HepG2 (cell line): Measurements from ENCODE around the gene TBC1D12. TPM values are rescaled to one million over a fixed set of nuclear protein-coding genes. Genes with fewer than 3 reads are reported as not detected.

ENCODE experiments used
- ATAC-seq: fragments of 200-7000 bp; cut with Tn5 transposase; 3 replicates; pipeline ENCODE4 v1.9.1; 2020; ENCODE audit warnings: mild to moderate bottlenecking, moderate library complexity
- BruUV-seq: library from RNA; stranded (reverse); fragments of 400-500 nt; replicated peaks from 2 replicates; lab custom pipeline; 2021; lab: Mats Ljungman, UMichigan
- CTCF ChIA-PET: fragments of 300-600 bp; formaldehyde crosslinking; extraction: SDS; loops from one replicate; lab custom pipeline; 2021; ENCODE audit warnings: low total read pairs, inconsistent platforms, low intra/inter-chr PET ratio; lab: Yijun Ruan, JAX
- POLR2A ChIA-PET: fragments of 350-600 bp; sonication (Branson Sonifier 250); formaldehyde crosslinking; loops from one replicate; lab custom pipeline; 2020; ENCODE audit warnings: antibody characterized with exemption, inconsistent platforms; lab: Yijun Ruan, JAX
- DNase-seq: peaks from one replicate; pipeline ENCODE4 v3.0.0-alpha.2; 2015; ENCODE audit warnings: low spot score
- FAIRE-seq: peaks from 3 replicates; lab custom pipeline; 2011; peaks lifted over from hg19 to GRCh38; lab: Jason Lieb, UNC
- H2AFZ ChIP-seq: one replicate; pipeline ENCODE4 v1.6.1; 2011; ENCODE audit warnings: low read length, inconsistent platforms
- H3K27ac ChIP-seq: fragments of 300-600 bp; 3 replicates; pipeline ENCODE4 v1.8.0; 2011; ENCODE audit warnings: mixed run types, mild to moderate bottlenecking, mixed read lengths, low read length, inconsistent platforms; ENCODE audit not compliant: insufficient read depth; ENCODE audit errors: extremely low read length
- H3K27me3 ChIP-seq, 2 experiments: fragments of 200-600 bp in 1 of 2; 2 replicates in 1 of 2; 3 replicates in 1 of 2; pipeline versions ENCODE4 v1.6.0 to v1.8.0; 2011; ENCODE audit warnings: low read length in 2 of 2, mild to moderate bottlenecking in 2 of 2, moderate library complexity in 2 of 2, inconsistent platforms in 1 of 2; ENCODE audit not compliant: insufficient read depth in 2 of 2, control insufficient read depth in 1 of 2
- H3K36me3 ChIP-seq, 2 experiments: fragments of 200-600 bp in 1 of 2; replicated peaks in 1 of 2; 2 replicates in 1 of 2; 3 replicates in 1 of 2; pipeline versions ENCODE4 v1.5.1 to v1.8.0; 2011; ENCODE audit warnings: low read length in 2 of 2, inconsistent platforms in 1 of 2; ENCODE audit not compliant: insufficient read depth in 2 of 2, control insufficient read depth in 1 of 2
- H3K4me1 ChIP-seq: 2 replicates; pipeline ENCODE4 v1.5.1; 2012; ENCODE audit warnings: low read length, inconsistent platforms; ENCODE audit not compliant: insufficient read depth
- H3K4me2 ChIP-seq: 2 replicates; pipeline ENCODE4 v1.6.0; 2011; ENCODE audit warnings: low read depth, low read length, inconsistent platforms
- H3K4me3 ChIP-seq, 3 experiments: fragments of 200-600 bp in 1 of 3; sonication (generic), shearing (Covaris generic) in 1 of 3; replicated peaks in 1 of 3; 2 replicates each; pipeline ENCODE4 v1.5.1; 2011 to 2016; ENCODE audit warnings: low read length in 3 of 3, inconsistent platforms in 2 of 3, low read depth in 2 of 3, mild to moderate bottlenecking in 2 of 3, control low read depth in 1 of 3, mixed read lengths in 1 of 3; ENCODE audit not compliant: insufficient read depth in 1 of 3
- H3K79me2 ChIP-seq: one replicate; pipeline ENCODE4 v1.6.1; 2011; ENCODE audit warnings: low read length, inconsistent platforms; ENCODE audit not compliant: insufficient read depth
- H3K9ac ChIP-seq: 2 replicates; pipeline ENCODE4 v1.6.0; 2011; ENCODE audit warnings: mild to moderate bottlenecking, low read depth, low read length, inconsistent platforms; ENCODE audit not compliant: insufficient read depth
- H3K9me3 ChIP-seq: 2 replicates; pipeline ENCODE4 v1.5.1; 2012; ENCODE audit warnings: mild to moderate bottlenecking, low read length
- H4K20me1 ChIP-seq: 2 replicates; pipeline ENCODE4 v1.6.0; 2011; ENCODE audit warnings: inconsistent platforms, mild to moderate bottlenecking, low read length, moderate library complexity; ENCODE audit not compliant: insufficient read depth
- FLYWCH1 ChIP-seq: sonication (generic); formaldehyde crosslinking; IDR thresholded peaks from 2 replicates; pipeline ENCODE4 v1.8.1; 2023; ENCODE audit warnings: mild to moderate bottlenecking, missing genetic modification reagents
- MZF1 ChIP-seq: sonication (generic); formaldehyde crosslinking; IDR thresholded peaks from 2 replicates; pipeline ENCODE4 v1.8.1; 2023; ENCODE audit warnings: mild to moderate bottlenecking, missing genetic modification reagents, borderline replicate concordance
- PCBP2 ChIP-seq: fragments of 200-400 bp; formaldehyde crosslinking; optimal IDR thresholded peaks from 2 replicates; pipeline ENCODE3; 2018; ENCODE audit warnings: low read length, low read depth; ENCODE audit not compliant: poor library complexity, severe bottlenecking
- PHB2 ChIP-seq: fragments of 450-650 bp; IDR thresholded peaks from 2 replicates; pipeline ENCODE4 v1.6.1; 2018; ENCODE audit not compliant: partially characterized antibody
- TOE1 ChIP-seq: sonication (generic); formaldehyde crosslinking; IDR thresholded peaks from 2 replicates; pipeline ENCODE4 v1.4.0; 2020; ENCODE audit warnings: mild to moderate bottlenecking, missing genetic modification reagents
- ZNF33B ChIP-seq: sonication (generic); formaldehyde crosslinking; IDR thresholded peaks from 2 replicates; pipeline ENCODE4 v1.5.1; 2020; ENCODE audit warnings: mild to moderate bottlenecking, missing genetic modification reagents
- ZNF879 ChIP-seq: sonication (generic); formaldehyde crosslinking; IDR thresholded peaks from 2 replicates; pipeline ENCODE4 v1.8.1; 2023; ENCODE audit warnings: missing genetic modification reagents
- WGBS: methylation state at CpG from one replicate; pipeline ENCODE4 v1.1.6; 2017; ENCODE audit warnings: low lambda C conversion rate; 5-methylcytosine and 5-hydroxymethylcytosine counted together
- in situ Hi-C: cut with HindIII; loops from 2 replicates; pipeline ENCODE4 v1.10.0; 2017; ENCODE audit warnings: low pct_unique_long_range_greater_than_20kb; ENCODE audit not compliant: extremely low pct_ligation_motif_present
- intact Hi-C: fragments of 100-400 bp; cut with micrococcal nuclease; formaldehyde crosslinking; loops from one replicate; pipeline ENCODE4 v1.10.0; 2022; ENCODE audit not compliant: unreplicated experiment
- polyA plus RNA-seq, 8 experiments: library from polyadenylated mRNA; depleted of rRNA in 3 of 8; stranded (reverse) in 7 of 8; unstranded in 1 of 8; fragments of >200 nt; fragmentation: Illumina TruSeq in 4 of 8; extraction: Trizol in 4 of 8; gene quantifications; 2 replicates each; pipeline versions ENCODE4 v1.2.1 to v1.2.3, GENCODE V29; 2011 to 2016; ENCODE audit warnings: low read depth in 4 of 8, missing spikeins in 1 of 8, mixed read lengths in 1 of 8; ENCODE audit not compliant: insufficient read depth in 1 of 8
- total RNA-seq, 5 experiments: library from RNA; depleted of rRNA; stranded (reverse); fragments of >200 nt; fragmentation: Illumina TruSeq; extraction: Trizol; gene quantifications; 2 replicates each; pipeline ENCODE4 v1.2.3, GENCODE V29; 2016; ENCODE audit warnings: low read depth in 1 of 5
- TF ChIP-seq, protein P1 (sequence below): sonication (generic); formaldehyde crosslinking; conservative IDR thresholded peaks from 2 replicates; pipeline ENCODE4 v1.8.0; 2022; ENCODE audit warnings: missing genetic modification reagents
- TF ChIP-seq, protein P2 (sequence below): sonication (generic); formaldehyde crosslinking; conservative IDR thresholded peaks from 2 replicates; pipeline ENCODE4 v1.4.0; 2020; ENCODE audit warnings: missing genetic modification reagents
- TF ChIP-seq, protein P3 (sequence below): sonication (generic); formaldehyde crosslinking; IDR thresholded peaks from 2 replicates; pipeline ENCODE4 v1.4.0; 2020; ENCODE audit warnings: missing genetic modification reagents
- TF ChIP-seq, protein P4 (sequence below): sonication (generic); formaldehyde crosslinking; IDR thresholded peaks from 2 replicates; pipeline ENCODE4 v1.8.0; 2022; ENCODE audit warnings: missing genetic modification reagents, mild to moderate bottlenecking, inconsistent platforms, borderline replicate concordance
- TF ChIP-seq, protein P5 (sequence below): sonication (generic); formaldehyde crosslinking; IDR thresholded peaks from 2 replicates; pipeline ENCODE4 v1.5.1; 2020; ENCODE audit warnings: missing genetic modification reagents, mild to moderate bottlenecking, borderline replicate concordance
- TF ChIP-seq, protein P6 (sequence below): sonication (generic); formaldehyde crosslinking; IDR thresholded peaks from 2 replicates; pipeline ENCODE4 v1.4.0; 2020; ENCODE audit warnings: mild to moderate bottlenecking, missing genetic modification reagents

Gene TBC1D12
- total and polyA plus RNA-seq, 2 of the 13 experiments (the other 11 are each of a cell fraction or from before 2014, with no cell fraction given) = 5.7 to 6.2 TPM

DNA sequence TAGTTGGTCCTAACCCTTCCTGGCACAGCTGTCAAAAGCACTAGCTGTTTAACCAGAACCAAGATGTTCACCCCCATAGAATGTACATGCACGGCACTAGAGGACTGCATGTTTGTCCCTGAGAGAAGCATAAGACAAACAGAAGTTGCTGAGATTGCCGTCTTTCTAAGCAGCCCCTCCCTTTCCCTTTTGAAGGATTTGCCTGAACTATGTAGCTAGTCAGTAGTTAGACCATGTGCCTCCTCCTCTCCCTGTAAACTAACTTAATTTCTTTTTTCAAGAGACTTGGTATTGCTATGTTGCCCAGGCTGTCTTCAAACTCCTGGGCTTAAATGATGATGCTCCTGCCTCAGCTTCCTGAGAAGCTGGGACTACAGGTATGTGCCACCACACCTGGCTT is 40.7 kb downstream of the TBC1D12 start (continued):
- TF ChIP-seq, protein P1, sequence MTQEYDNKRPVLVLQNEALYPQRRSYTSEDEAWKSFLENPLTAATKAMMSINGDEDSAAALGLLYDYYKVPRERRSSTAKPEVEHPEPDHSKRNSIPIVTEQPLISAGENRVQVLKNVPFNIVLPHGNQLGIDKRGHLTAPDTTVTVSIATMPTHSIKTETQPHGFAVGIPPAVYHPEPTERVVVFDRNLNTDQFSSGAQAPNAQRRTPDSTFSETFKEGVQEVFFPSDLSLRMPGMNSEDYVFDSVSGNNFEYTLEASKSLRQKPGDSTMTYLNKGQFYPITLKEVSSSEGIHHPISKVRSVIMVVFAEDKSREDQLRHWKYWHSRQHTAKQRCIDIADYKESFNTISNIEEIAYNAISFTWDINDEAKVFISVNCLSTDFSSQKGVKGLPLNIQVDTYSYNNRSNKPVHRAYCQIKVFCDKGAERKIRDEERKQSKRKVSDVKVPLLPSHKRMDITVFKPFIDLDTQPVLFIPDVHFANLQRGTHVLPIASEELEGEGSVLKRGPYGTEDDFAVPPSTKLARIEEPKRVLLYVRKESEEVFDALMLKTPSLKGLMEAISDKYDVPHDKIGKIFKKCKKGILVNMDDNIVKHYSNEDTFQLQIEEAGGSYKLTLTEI (CRISPR knock-in tag) = no peak
- no peak for TF ChIP-seq ZNF879 (CRISPR knock-in tag)
- TF ChIP-seq, protein P2, sequence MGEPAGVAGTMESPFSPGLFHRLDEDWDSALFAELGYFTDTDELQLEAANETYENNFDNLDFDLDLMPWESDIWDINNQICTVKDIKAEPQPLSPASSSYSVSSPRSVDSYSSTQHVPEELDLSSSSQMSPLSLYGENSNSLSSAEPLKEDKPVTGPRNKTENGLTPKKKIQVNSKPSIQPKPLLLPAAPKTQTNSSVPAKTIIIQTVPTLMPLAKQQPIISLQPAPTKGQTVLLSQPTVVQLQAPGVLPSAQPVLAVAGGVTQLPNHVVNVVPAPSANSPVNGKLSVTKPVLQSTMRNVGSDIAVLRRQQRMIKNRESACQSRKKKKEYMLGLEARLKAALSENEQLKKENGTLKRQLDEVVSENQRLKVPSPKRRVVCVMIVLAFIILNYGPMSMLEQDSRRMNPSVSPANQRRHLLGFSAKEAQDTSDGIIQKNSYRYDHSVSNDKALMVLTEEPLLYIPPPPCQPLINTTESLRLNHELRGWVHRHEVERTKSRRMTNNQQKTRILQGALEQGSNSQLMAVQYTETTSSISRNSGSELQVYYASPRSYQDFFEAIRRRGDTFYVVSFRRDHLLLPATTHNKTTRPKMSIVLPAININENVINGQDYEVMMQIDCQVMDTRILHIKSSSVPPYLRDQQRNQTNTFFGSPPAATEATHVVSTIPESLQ = no peak

DNA sequence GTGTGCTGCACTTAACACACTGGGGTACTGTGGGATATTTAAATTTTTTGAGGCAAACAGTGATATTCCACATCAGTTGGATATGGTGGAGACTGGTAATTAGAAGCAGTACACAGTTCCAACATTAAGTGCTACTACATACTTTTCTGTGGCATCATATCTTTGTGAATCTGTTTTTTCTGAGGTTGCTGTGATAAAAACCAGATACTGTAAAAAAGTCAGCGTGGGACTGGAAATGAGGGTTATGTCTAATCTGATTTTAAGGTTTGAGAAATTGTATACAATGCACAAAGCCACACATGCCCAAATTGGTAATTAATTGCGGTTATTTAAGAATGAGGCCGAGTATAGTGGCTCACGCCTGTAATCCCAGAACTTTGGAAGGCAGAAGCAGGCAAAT is 41.2 kb downstream of the TBC1D12 start:
- H3K79me2 ChIP-seq = no peaks in the 10 kb centered on the region
- no peak overlapping the region for H2AFZ ChIP-seq
- H3K27ac ChIP-seq = no peak overlapping the region
- no peak for DNase-seq
- ChIA-PET POLR2A (interaction anchor here (0.6 to 0.9 kb wide), 3 partner anchors 9 to 41 kb away, joined by 3 to 4 read pairs (median 3); partner anchors contain the start of gene TBC1D12), CTCF (interaction anchor here (1.8 kb wide), 1 partner anchor 164 kb away, joined by 17 read pairs; no protein-coding TSS in a partner anchor)
- no peaks in the 10 kb centered on the region for H3K9me3 ChIP-seq
- ATAC-seq = no peak
- in situ Hi-C loops = loop anchor here (10.0 to 25.0 kb wide), 2 partner anchors 169 to 531 kb away; no protein-coding TSS in a partner anchor
- 94% methylated on average over 4 of the region's 4 CpGs for WGBS
- H4K20me1 ChIP-seq = no peaks in the 10 kb centered on the region
- intact Hi-C loops = loop anchor here (5.0 kb wide), 1 partner anchor 41 kb away; the partner anchor contains the start of gene TBC1D12
- no peaks in the 10 kb centered on the region; a peak in 1 of 5 replicates for H3K36me3 ChIP-seq
- H3K27me3 ChIP-seq = no peaks in the 10 kb centered on the region
- H3K9ac ChIP-seq = no peak overlapping the region
- no TSS peak for BruUV-seq
- H3K4me1 ChIP-seq = no peaks in the 10 kb centered on the region
- FAIRE-seq = no peak
- no peak overlapping the region for H3K4me2 ChIP-seq
- H3K4me3 ChIP-seq = no peak overlapping the region
- TF ChIP-seq PHB2 (no peak), MZF1 (no peak), TOE1 (no peak), FLYWCH1 (CRISPR knock-in tag) (no peak), PCBP2 (no peak), ZNF33B (CRISPR knock-in tag) (no peak)
- TF ChIP-seq, protein P3, sequence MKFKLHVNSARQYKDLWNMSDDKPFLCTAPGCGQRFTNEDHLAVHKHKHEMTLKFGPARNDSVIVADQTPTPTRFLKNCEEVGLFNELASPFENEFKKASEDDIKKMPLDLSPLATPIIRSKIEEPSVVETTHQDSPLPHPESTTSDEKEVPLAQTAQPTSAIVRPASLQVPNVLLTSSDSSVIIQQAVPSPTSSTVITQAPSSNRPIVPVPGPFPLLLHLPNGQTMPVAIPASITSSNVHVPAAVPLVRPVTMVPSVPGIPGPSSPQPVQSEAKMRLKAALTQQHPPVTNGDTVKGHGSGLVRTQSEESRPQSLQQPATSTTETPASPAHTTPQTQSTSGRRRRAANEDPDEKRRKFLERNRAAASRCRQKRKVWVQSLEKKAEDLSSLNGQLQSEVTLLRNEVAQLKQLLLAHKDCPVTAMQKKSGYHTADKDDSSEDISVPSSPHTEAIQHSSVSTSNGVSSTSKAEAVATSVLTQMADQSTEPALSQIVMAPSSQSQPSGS (CRISPR knock-in tag) = no peak
- TF ChIP-seq, protein P4, sequence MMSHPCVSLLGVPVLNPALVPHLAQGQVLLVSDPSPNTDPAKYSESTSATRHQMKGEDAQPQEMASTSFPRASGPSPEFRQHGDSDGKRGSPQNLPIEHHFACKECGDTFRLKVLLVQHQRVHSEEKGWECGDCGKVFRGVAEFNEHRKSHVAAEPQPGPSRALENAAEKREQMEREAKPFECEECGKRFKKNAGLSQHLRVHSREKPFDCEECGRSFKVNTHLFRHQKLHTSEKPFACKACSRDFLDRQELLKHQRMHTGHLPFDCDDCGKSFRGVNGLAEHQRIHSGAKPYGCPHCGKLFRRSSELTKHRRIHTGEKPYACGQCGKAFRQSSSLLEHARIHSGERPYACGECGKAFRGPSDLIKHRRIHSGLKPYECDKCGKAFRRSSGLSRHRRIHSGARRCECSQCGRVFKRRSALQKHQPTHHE (CRISPR knock-in tag) = no peak
- TF ChIP-seq, protein P5, sequence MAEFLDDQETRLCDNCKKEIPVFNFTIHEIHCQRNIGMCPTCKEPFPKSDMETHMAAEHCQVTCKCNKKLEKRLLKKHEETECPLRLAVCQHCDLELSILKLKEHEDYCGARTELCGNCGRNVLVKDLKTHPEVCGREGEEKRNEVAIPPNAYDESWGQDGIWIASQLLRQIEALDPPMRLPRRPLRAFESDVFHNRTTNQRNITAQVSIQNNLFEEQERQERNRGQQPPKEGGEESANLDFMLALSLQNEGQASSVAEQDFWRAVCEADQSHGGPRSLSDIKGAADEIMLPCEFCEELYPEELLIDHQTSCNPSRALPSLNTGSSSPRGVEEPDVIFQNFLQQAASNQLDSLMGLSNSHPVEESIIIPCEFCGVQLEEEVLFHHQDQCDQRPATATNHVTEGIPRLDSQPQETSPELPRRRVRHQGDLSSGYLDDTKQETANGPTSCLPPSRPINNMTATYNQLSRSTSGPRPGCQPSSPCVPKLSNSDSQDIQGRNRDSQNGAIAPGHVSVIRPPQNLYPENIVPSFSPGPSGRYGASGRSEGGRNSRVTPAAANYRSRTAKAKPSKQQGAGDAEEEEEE = no peak
- TF ChIP-seq, protein P6, sequence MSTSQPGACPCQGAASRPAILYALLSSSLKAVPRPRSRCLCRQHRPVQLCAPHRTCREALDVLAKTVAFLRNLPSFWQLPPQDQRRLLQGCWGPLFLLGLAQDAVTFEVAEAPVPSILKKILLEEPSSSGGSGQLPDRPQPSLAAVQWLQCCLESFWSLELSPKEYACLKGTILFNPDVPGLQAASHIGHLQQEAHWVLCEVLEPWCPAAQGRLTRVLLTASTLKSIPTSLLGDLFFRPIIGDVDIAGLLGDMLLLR (CRISPR knock-in tag) = no peak
